HG03342 (cell line): ENCODE measurements around the gene MYMK.

Experiments
- ATAC-seq: cut with Tn5 transposase; IDR thresholded peaks from one replicate; pipeline ENCODE4 v1.9.1; 2021; ENCODE audit warnings: mild to moderate bottlenecking, moderate library complexity; ENCODE audit not compliant: unreplicated experiment

Gene MYMK

DNA sequence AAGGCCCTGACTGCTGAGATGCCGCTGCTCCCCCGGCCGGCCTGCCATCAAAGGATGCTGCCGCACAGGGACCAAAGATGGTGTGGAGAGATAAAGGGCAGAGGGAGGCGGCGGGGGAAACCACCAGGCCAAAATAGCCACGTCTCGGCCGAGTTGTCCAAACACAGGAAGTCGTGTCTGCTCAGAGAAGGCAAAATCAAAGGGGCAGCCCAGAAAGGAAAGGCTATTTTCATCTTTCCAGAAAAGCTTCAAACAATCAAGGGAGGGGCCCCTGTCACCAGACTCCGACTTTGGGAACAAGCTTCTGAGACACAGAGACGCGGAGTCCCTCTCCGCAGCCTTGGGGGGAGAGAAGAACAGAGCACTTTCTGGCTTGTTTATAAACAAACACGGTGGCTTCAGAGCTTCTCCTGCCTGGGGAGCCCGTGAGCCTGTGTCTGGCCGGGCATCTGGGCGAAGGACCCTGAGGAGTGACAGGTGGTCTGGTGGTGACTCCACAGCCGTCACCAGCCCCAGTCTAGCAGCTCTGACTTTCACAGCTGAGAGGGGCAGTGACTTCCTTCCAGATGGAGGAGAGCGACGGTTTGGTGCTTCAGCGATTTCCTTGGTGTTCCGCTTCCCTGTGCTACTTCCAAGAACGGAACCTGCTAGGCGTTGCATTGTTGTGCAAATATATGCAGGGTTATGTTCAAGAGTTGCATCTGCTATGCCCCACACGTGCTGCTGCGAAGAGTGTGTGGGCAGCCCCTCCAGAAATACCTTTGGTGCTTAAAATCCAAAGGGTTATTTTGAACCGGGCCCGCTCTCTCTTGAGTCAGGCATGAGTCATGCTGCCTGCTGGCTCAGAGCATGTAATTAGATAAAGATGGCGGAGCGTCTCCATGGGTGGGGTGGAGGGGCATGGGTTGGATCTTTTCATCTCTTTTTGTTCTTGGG lies 33.7 kb upstream of the MYMK start:
- ATAC-seq, result peak; percentile 50

GRCh38 chr9:133557581-133557980 lies 32.8 kb upstream of the MYMK start:
- no peak for ATAC-seq

DNA sequence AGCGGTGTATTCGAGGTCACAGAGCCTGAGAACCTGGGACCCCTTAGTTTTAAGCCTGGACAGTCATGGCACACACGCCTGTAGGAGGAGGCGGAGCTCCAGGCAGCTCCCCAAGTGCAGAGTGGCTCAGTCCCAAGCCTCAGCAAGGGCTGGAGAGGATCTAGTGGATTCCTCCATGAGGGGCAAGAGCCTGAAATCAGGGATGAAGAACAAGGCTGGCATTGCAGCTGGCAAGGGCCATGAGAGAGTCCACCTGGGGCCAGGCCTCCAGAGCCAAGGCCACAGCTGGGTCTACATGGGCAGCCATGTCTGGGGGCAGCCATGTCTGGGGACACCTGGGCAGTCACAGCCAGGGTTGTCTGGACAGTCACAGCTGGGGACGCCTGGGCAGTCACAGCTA lies 31.6 kb upstream of the MYMK start:
- no peak for ATAC-seq

- ATAC-seq, result no peak
Observed at GRCh38 chr9:133554729-133555128, 30.0 kb upstream of the MYMK start.

DNA sequence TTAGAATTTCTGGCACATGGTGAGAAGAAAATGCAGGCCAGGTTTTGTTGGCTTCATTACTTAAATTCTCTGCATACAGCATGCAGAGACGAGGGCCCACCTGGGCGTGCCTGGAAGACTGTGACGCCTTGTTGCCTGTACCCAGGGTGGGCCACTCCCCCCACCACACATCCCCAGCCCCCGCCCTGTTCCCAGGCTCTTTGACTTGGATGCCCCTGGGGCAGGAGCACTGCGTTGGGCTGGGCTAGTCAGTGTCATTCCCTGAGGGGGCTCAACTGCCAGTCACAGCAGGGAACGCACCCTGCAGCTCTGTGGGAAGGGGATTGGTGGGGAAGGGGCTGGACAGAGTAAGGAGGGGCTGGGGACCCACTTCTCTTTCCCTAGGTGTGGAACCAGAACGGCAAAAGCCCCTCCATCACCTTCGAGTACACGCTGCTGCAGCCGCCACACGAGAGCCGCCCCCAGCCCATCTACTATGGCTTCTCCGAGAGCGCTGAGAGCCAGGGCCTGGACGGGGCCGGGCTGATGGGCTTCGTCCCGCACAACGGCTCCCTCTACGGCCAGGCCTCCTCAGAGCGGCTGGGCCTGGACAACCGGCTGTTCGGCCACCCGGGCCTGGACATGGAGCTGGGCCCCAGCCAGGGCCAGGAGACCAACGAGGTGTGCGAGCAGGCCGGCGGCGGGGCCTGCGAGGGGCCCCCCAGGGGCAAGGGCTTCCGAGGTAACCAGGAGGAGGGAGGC lies 29.4 kb upstream of the MYMK start:
- ATAC-seq, result no peak

GRCh38 chr9:133553123-133553522 lies 28.4 kb upstream of the MYMK start:
- no peak for ATAC-seq

DNA sequence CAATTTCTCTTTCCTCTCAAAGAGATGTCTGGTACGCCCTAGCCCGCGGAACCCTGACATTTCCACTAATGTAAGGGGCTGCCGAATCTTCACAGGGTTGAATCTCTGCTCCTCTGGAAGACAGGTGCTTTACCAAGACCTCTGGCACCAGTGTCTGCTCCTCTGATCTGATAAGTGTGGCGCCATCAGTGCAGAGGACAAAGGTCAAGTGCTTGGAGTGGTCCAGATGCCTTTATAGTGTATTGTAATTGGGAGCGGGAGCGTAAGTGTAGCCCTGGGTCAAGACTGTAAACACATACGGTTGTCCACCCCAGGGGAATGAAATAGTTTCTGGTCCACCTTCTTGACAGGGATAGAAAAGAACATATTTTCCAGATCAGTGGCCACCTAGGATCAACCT lies 27.5 kb upstream of the MYMK start:
- ATAC-seq, result no peak

- ATAC-seq, result no peak
Observed at GRCh38 chr9:133551446-133551845, 26.7 kb upstream of the MYMK start.

DNA sequence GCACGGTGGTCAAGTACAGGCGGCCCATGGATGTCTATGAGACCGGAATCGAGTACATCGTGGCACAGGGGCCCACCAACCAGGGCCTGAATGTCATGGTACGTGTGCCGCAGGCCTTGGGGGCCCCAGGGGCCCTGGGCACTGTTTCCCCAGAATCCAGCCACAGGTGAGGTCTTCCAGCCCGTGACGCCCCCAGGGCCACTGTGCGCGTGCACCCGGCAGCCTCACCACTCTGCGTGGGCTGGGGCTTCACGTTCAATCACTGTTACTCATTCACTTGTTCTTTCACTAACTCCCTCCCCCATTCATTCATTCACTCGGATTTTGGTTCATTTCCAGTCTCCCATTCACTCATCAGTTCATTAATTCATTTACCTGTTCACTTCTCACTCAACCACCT lies 22.4 kb upstream of the MYMK start:
- ATAC-seq, result no peak

- ATAC-seq, result no peak
Observed at GRCh38 chr9:133546287-133546680, 21.5 kb upstream of the MYMK start.

DNA sequence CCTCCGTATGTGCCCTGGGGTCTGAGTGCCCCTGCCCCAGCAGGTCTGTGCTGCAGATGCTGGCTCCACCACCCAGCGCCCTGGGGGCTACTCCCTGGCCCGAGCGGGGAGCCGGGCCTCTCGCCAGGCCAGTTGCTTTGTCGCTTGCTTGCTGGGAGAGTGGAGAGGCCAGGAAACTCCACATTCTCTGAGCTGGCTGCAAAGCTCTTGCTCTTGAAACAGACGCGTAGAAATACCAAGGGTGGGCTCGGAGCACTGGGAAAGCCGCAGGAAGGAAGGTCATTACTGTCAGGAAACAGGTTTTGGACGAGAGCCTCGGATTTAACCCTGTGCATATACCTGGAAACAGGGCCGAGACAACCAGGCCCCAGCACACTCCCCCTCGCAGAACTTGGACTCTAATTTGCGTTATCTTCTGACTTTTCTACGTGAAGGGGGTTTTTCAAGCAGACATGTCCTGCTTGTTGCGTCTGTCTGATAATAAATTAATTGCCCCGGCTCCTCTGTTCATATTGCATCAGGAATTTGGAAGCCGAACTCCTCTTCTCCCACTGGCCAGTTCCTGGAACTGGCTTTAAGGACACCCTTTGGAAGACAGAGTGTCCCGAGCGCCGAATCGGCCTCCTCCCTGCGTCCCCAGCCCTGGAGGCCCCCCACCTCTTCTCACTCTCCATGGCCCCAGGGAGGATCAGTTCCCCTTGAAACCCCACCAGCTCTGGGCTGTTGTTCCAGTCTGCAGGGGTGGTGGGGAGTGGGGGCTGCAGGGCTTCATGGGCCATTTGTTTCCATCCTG lies 20.9 kb upstream of the MYMK start:
- ATAC-seq, result no peak

GRCh38 chr9:133543772-133544467 lies 19.2 kb upstream of the MYMK start:
- no peak for ATAC-seq

DNA sequence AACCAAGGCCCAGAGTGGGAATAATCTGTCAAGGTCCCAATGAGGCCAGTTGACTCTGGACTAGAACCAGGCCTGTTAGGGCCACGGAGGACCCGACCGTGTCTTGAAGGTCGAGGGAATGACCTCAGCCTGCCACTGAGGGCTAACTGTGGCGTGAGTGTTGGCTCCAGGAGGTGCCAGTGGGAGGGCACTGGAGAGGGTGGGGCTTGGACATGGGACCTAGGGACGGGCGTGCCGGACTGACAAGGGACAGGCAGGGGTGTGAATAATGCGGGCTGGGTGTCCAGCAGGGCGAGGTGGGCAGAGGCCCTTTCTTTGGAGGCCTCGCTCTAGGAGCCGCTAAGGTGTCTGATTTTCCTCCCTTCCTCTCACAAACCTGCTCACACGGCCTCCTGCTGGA lies 17.2 kb upstream of the MYMK start:
- ATAC-seq, result no peak

- no peak for ATAC-seq
Observed at GRCh38 chr9:133540698-133541025, 15.9 kb upstream of the MYMK start.

GRCh38 chr9:133539991-133540697 lies 15.4 kb upstream of the MYMK start:
- ATAC-seq, result no peak

GRCh38 chr9:133538851-133539833 lies 14.4 kb upstream of the MYMK start:
- no peak for ATAC-seq

- ATAC-seq, result no peak
Observed at GRCh38 chr9:133538176-133538575, 13.4 kb upstream of the MYMK start.

DNA sequence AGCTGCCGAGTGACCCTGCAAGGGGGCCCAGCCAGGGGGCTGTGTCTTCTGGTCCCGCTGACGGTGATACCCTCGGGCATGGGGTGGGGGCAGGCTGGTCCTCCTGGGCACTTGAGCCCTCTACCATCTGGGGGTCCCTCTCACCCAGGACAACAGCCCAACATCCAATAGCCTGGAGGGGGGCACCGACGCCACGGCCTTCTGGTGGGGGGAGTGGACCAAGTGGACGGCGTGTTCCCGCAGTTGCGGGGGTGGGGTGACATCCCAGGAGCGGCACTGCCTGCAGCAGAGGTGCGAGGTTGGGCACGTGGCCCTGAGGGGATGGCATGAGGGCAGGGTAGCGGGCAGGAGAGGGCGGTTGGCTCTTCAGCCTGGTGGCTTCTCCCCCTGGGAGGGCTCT lies 12.5 kb upstream of the MYMK start:
- ATAC-seq, result no peak

- ATAC-seq, result no peak
Observed at GRCh38 chr9:133536536-133536935, 11.8 kb upstream of the MYMK start.
